Measurements from ENCODE around the gene INPP5K.

GRCh38 chr17:1474402-1475189 lies 41.8 kb downstream of the INPP5K start:
- TF ChIP-seq CTCF (IDR thresholded peaks at IDR 0.05) (no peak), POLR2A (IDR thresholded peaks at IDR 0.05) (no peak)
